ENCODE data around the gene KCNA10.
A peak's percentile ranks its signal among the peaks of the same experiment; 100 is the strongest.

Gene KCNA10

DNA sequence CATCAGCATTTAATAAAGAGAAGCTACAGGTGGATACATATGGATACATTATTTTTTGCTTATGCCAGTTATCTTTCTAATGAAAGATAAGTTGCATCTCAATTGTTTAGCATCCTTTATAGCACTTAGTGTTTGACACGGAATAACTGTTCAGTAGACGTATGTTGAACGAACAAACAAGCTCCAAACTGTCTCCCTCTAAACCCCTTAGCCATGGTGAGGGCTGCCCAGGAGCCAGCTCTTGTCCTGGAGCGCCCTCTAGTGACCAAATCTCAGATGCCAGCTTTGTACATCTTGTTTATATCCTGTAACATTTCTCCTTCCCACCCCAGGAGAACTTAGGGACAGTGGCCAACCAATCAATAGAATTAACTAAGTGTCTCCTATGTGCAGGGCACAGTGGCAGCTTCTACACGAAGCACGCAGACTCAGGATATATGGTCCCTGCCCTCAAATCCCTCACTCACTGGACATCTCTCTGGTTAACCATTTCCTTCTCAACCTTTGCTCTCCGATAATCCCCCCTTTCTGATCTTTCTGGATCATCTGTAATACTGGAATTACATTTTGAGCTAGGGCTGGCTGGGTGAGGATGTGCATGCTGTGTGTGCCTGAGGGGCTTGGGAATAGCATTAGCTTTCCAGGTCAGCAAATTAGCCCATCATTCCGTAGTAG lies 22.9 kb downstream of the KCNA10 start:
- DNase-seq = peak; percentile 57

DNA sequence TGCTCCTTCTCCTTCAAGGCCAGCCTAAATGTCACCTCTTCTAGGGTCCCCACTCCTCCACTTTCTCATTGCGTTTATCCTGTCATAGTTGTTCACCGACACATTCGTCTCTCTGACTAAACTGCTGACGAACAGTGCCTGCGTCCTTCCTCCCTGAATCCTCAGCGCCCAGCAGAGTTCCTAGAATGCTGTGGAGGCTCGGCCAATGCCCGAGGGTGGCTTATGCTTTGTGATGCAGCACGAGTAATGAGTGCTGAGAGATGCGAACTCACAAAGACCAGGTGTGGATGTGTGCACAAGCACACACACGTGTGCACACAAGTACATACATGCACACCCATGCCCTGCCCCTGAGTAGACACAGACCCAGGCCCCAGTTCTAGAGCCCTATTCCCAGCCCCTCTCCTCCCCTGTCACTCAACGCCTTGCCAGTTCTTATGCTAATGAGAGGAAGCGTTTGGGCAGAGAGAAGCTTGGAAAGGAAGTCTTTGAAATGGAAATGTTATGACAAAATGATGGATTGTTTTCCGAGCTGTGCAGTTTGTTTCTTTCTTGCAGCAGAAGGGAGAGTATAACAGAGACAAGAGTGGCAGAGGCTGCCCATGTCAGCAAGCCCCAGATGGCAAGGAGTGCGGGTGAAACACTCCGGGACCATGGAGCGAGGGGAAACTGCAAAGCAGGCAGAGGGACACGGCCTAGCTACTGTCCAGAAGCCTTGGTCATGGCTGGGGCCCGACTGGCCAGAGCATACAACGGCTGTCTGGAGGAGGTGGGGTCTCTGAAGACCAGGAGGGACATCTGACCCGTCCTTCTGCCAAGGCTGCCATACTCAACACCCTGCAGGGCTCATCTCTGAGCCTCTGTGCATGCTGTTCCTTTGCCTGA lies 24.2 kb downstream of the KCNA10 start:
- no peak for DNase-seq

DNA sequence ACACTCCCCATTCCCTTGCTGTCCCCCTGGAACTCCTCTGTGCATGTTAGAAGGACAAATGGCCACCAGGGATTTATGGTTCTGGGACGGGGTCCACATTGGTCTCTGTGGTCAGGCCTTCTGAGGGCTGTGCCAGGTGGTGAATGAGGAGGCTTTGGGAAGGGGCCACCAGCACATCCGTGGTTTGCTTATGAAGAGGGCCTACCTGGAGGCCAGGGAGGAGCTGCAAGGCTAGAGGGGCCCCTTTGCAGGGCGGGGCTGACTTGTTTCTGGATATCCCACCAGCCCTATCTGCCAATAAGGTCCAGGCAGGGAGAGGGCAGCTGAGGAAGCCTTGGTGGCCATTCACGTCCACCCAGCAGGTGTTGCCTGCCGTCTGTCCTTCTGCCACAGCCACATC lies 24.9 kb downstream of the KCNA10 start:
- no peak for DNase-seq

GRCh38 chr1:110493059-110493699 lies 25.8 kb downstream of the KCNA10 start:
- DNase-seq = no peak

- no peak for DNase-seq
These were observed 26.4 kb downstream of the KCNA10 start for GRCh38 chr1:110492573-110492972.

DNA sequence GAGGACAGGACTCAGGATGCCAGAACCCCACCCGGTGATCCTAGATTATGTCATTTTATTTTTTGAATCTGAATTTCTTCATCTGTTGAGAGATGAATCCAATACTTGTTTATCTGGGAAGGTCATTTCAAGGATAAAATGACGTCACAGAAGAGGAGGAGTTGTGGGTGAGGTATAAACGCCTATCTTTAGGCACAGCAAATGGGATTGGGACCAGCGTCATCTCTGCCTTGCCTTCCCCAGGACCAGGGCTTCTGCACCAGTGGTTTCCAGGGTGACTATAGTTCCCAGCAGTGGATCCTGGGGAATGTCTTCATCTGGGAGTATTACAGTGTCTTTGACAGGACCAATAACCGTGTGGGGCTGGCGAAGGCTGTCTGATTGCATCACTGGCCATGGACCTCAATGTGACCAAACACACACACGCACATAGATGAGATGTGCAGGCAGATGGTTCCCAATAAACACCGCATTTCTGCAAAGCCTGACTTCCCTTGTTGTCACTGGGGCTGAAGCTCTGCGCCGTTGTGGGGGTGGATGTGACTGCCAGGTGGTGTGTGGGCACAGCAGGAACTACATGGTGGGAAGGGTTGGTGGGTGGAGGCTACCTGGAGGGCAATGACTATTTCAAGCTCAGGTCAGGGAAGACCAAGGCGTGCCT lies 28.1 kb downstream of the KCNA10 start:
- DNase-seq = no peak

DNA sequence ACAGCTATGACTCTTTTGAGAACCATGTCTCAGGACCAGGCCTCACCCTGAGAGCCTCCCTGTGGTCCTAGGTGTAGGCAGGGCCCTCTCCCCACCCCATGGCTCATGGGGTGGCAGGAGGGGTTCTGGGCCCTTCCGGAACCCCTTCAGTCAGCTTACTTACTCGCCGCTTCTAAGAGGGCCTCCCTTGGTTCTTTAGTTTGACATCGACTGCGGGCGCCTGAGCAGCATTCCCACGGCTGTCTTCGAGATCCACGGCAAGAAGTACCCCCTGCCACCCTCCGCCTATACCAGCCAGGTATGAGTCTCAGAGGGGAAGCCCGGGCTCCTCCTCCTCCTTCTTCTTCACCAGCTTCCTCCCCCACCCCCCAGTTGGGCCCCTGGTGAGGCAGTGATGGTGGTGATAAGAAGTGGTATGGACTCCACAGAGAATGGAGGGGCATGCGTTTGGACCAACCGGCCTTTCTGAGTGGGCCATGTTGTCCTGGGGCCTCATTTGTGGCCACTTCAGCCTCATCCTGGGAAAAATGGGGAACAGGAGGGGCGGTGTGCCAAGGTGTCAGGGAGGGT lies 28.9 kb downstream of the KCNA10 start:
- no peak for DNase-seq

DNA sequence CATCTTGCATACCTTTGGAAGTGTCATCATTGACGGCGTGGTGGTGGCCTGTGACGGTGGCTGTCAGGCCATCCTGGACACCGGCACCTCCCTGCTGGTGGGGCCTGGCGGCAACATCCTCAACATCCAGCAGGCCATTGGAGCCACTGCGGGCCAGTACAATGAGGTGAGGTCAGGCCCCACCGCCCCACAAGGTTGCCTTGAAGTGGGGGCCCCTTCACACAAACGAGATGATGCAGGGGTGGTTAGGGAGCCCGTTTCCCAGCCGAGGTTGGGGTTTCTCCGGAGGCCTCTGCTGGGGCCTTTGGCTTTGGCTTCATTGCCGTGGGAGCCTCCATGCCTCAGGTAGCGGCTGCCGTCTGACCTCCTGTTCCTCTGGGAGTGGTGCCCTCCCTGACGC lies 29.6 kb downstream of the KCNA10 start:
- DNase-seq = no peak

DNA sequence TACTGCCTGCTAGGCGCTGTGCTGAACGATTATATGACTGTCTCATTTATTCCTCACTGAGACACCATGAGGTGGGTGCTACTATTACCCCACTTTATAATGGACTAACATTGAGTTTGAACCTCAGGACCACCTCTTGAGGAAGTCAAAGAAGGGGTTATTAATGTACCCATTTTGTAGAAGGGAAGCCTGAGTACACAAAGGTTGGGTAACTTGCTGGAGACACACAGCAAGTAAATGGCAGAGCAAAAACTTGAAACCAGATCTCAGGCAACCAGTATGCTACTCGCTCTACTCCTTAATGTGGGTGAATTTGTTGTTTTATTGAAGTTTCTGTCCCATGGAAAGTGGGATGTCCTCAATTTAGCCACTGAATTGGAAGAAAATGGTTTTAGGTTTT lies 30.1 kb downstream of the KCNA10 start:
- no peak for DNase-seq

GRCh38 chr1:110488161-110488560 lies 30.8 kb downstream of the KCNA10 start:
- no peak for DNase-seq

GRCh38 chr1:110487726-110488125 lies 31.2 kb downstream of the KCNA10 start:
- DNase-seq = no peak

DNA sequence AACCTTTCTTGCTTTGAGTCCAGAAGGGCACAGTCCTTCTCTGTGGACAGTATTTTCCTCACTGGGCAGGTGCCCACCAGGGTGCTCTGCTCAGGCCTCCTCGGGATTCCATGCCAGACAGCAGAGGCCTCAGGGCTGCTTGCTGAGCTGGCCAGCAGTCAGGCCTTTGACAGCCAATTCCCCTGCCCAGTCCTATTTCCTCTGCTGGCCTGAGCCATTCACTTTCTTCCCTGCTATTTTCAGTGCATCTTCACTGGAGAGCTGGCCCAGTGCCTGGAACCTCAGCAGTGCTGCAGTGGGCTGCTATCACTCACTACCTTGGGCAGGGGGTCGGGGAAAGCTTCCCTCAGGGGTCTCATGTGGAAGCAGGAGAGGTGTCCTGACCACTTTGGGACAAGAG lies 33.2 kb downstream of the KCNA10 start:
- no peak for DNase-seq

DNA sequence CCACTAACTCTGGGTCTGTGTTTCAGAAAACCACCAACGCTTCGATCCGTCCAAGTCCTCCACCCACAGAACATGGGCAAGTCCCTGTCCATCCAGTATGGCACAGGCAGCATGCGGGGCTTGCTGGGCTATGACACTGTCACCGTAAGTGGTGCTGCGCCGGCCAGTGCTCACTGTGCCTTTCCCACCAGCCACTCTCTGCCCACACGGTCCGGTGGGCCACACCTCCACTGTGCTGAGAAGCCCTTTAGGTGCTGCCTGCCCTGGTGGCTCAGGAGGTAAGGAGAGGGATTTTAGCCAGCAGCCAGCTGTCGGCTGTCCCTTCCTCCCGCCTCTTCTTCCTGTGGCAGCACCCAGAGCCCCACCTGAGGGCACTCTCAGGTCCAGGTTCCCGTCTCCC lies 34.2 kb downstream of the KCNA10 start:
- DNase-seq = no peak

DNA sequence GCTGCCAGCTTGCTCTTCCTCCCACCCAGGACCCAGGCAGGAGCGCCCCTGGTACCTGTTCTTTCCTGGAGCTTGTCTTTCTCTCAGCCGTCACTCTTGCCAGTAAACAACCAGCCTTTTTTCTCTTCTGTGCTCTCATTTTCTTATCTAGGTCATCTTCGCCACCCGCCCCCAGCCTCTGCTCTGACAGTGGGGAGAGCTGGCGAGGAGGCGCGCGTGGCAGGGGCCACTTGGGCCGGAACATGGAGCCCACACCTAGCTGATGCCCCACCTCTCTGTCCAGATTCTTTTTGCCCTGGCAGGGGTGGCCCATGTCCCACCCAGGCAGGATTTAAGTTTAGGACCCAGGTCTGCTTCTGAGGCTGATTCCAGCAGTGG lies 35.7 kb downstream of the KCNA10 start:
- no peak for DNase-seq

DNA sequence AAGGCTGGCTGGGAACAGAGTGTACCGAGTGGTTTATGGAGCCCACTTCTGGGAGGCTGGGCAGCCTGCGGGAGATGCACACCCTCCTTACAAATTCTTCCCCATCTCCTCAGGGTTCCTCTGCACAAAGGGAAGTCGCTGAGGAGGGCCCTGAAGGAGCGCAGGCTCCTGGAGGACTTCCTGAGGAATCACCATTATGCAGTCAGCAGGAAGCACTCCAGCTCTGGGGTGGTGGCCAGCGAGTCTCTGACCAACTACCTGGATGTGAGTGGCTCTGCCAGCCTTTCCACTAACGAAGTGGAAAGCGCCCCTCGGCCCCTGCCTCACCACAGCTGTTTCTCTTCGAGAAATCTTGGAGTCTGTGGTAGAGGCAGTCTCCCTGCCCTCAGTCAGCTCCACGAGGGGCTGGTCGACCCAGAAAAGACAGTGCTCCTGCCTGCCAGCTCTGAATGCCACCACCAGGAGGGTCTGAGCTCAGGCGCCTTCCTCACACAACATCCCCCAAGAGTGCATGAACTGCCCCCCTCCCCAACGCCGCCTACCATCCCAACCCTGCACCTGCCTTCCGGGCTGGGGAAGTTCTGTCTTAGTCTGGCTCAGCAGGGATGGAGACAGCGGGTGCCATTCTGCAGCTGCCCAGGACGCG lies 36.2 kb downstream of the KCNA10 start:
- no peak for DNase-seq

- DNase-seq = no peak
These were observed 36.9 kb downstream of the KCNA10 start for GRCh38 chr1:110481968-110482623.

DNA sequence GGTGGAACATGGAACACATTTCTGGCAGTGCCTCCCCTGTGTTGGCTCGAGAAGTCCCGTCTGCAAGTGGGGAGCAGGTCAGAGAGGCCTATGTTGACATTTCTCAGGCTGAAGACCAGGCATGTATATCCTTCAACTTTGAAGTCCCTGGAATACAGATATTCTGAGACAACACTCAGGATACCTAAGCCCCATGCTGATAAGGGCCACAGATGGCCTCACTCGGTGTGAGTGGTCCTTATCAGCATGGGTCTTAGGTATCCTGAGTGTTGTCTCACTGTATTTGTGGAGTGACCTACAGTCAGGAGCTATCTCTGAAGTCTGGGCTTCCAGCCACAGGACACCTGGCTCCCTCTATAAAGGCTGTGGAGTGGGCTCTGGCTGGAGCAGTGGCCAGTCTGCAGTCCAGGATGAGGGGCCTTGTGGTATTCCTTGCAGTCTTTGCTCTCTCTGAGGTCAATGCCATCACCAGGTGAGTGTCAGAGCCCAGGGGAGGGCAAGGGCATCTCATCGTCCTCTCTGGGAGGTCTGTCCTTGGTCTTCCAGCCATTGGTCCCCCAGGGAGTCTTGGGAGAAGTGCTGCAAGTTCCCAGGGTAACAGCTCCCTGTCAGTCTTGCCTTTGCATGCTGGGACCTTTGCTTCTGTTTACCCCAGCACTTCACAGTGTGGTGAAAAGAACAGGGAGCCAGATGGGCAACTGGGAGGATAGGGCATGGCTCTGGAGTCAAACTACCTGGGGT lies 38.4 kb downstream of the KCNA10 start:
- DNase-seq = no peak

GRCh38 chr1:110478886-110479285 lies 40.1 kb downstream of the KCNA10 start:
- DNase-seq = no peak

DNA sequence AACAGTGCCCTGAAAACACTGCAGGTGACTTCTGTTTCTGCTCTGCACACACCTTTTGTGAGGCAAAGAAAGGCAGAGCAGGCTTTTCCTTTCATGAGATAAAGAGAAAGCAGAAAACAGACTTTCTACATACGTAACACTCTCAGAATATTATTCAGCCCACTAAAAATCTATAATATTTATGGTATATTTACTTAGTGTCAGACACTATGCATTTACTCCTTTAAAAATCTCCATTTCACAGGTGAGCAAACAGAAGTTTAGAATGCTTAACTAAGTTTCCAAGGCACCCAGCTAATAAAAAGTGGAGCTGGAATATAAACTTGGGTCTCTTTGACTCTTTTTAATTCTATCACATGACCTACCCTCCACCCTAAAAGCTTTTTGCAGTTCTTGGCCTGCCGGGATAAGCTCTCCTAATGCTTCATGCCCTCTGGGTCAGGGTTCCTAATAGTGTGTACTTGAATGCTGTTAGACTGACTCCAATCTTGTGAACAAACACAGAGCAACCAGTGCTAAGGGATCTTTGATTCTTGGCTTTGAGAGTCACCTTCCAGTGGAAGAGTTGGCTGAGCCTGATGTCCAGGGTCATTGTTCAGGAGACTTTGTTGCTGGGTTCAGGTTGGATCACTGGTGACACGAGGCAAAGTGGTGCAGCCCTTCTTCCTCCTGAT lies 40.9 kb downstream of the KCNA10 start:
- DNase-seq = no peak

- DNase-seq = no peak
These were observed 41.5 kb downstream of the KCNA10 start for GRCh38 chr1:110477445-110477957.

All from NCI-H510A (cell line).